Stimulated activated CD4-positive, alpha-beta T cell treated with anti-CD3 and anti-CD28 coated beads, Interleukin-2, amount 100 ng/mL, for 24 hours (primary cell): ENCODE results near the gene NCK2.

Experiments
- DNase-seq, 2 donors: peaks; one replicate each; pipeline ENCODE4 v3.0.0-alpha.2; 2020

The NCK2 gene

DNA sequence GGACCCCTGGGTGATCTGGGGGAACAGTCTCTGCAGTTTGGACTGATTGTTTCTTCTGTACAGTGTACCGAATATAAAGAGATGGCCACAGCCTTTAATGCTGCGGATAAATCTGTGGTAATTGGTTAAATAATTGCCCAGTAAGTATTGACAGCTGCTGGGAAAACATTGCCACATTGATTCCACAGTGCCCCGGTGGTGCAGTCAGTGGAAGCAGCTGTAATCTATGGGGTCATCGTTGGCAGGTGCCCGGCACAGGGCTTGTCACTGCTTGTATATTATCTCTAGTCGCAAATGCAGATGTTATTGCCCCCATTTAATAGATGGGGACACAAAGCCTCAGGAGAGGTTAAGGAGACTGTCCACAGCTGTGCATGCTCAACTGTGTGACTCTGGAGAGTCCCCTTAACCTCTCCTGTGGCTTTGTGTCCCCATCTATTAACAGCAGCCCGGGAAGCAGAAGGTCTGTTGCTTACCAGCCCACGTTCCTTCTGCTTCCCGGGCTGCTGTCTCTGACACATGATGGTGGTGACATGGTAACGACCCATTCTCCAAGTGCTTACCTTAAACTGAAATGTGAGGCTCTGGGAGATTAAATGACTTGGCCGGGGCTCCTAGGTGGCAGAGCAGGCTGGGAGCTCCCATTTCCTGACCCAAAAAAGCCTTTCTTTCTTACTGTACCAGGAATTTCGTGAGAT, 76.9 kb downstream of the NCK2 start:
- DNase-seq, result no peak

DNA sequence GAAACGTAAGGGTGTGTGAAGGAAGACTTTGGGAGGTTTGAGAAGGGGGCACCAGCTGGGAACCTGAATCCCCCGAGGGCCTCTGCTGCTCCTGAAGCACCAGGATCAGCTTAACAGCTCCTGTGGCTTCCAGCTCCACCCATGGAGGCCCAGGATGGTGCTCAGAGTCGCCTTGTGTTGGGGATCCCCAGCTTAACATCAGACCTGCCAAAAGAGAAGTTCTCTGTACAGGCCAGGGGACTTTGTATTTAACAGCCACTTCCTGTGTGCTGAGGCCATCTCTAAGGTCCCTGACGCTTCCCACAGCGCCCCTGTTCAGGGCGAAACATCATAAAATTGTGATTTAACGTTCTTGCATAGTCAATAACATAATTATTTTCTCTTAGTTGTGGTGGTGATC, 77.5 kb downstream of the NCK2 start:
- DNase-seq, result no peak

DNA sequence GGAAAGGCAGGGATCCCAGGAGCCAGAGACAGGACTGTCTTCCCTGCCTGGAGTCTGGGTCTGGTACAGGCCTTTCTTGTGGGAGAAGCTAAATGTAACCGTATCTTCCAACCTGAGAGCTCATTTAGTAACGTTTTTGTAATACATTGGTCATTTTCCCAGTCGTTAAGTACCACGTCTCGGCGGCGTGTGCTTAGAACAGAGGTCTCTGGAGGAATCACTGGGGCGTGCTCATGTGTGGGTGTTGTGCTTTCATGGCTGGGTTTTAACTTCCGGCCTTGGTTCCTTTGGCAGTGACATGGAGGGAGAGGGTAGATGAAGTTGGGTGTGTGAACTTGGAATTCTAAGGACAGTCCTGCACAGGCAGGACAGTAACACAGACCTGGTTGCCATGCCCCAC, 79.7 kb downstream of the NCK2 start:
- DNase-seq, result no peak

GRCh38 chr2:105827351-105828096, 82.8 kb downstream of the NCK2 start:
- no peak for DNase-seq

DNA sequence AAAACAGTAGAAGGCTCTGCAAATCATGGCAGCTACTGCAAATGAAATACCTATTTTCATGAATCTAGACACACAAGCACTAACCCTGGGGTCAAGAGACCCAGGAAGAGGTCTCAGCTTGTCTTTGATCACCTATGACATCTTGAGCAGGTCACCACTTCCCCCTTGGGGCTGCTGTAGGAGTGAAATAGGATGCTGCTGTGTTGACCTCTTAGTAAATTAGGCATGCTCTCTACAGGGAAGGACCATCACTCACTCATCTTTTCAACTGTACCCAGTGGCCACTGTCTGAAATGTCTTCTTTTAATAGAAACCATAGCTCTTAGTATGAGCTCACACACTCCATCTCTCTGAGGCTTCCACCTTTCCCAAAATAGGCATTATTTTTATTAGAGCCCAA, 83.8 kb downstream of the NCK2 start:
- no peak for DNase-seq

DNA sequence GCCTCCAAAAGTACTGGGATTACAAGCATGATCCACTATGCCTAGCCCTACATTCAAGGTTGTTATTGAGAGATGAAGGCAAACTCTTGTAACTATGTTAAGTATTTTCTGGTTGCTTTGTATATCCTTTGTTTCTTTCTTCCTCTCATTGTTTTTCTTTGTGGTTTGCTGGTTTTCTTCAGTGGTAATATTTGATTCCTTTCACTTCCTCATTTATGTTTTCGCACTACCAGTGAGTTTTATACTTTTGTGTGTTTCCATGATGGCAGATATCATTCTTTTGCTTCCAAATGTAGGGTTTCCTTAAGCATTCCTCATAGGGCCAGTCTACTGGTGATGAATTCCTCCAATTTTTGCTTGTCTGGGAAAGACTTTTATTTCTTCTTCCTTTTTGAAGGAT, 90.2 kb downstream of the NCK2 start:
- DNase-seq, result no peak

GRCh38 chr2:105836341-105836740, 91.6 kb downstream of the NCK2 start:
- no peak for DNase-seq

- DNase-seq, result peak; percentile 41 to 50
Observed at GRCh38 chr2:105836840-105837692, 92.4 kb downstream of the NCK2 start.

DNA sequence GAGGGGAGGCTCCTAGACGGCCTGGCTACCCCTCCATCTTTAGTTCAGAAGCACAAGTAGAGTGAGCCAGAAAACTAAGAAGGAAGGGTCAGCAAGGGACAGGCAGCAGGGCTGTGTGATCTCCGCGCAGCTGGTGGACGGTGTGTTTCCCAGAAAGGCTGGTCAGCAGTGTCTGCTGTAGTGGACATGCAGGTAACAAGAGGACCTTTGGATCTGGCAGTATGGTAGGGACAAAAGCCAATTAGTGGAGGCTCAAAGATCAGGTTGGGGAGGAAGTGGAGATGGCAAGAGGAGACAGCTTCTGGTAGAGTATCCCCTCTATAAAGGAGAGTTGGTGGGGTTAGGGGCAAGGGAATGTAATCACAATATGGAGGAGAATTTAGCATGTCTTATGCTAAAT, 95.1 kb downstream of the NCK2 start:
- no peak for DNase-seq

GRCh38 chr2:105840933-105841332, 96.2 kb downstream of the NCK2 start:
- DNase-seq, result no peak

GRCh38 chr2:105841551-105841950, 96.8 kb downstream of the NCK2 start:
- no peak for DNase-seq

GRCh38 chr2:105842555-105842954, 97.8 kb downstream of the NCK2 start:
- no peak for DNase-seq

DNA sequence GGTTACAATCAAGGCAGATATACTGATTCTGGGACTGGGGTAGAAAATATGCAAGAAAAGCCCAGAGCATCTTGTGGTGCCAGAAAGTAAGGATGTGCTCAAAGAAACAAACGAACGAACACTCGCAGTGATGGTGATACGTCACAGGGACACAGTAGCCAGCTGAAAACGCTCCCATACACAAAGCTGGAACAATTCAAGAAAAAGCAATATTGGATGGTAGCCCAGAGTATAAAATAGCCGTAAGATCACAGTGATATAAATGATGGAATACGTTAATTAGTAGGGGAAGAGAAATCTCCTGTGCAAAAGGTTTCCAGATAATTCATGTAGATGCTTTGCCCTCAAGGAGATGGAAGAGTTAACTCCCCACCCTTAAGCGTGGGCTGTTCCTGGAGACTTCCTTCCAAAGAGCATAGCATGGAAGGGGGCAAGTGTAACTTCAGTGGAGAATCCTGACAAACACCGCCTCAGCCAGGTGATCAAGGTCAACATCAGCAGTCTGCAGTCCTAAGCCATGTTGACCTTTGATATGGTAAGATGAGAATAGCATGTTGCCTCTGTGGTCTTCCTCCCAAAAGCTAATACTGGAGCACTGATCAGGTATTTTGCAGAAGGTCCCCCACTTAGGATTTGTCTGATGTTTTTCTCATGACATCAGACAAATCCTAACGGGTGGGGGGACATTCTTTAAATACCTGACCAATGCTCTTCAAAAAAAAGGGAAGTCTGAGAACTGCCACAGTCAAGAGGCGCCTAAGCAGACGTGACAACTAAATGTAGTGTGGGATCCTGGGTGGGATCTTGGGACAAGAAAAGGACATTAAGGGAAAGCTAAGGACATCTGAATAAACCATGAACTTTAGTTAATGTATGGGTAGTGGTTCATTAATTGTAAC, 99.0 kb downstream of the NCK2 start:
- DNase-seq, result no peak

- no peak for DNase-seq
Observed at GRCh38 chr2:105845976-105846375, 101.3 kb downstream of the NCK2 start.

- DNase-seq, result no peak
Observed at GRCh38 chr2:105847056-105847455, 102.3 kb downstream of the NCK2 start.

DNA sequence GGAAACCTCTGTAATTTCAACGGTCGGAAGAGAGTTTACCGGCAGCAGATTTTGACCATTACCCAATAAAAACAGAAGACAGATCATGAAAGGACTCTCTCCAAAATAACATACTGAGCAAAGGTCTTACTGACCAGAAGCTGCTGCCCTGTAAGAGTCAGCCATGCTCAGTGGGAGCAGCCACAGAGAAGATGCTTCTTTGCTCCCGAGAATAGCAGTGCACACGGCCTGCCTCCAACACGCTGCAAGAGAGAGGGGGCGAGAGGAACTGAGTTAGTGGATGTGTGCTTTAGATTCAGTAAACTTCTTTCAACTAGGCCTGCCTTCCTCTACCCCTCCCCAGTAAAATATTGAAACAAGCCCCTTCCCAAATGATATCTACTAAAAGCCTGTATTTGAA, 103.7 kb downstream of the NCK2 start:
- no peak for DNase-seq

GRCh38 chr2:105849431-105850179, 104.9 kb downstream of the NCK2 start:
- DNase-seq, result no peak

DNA sequence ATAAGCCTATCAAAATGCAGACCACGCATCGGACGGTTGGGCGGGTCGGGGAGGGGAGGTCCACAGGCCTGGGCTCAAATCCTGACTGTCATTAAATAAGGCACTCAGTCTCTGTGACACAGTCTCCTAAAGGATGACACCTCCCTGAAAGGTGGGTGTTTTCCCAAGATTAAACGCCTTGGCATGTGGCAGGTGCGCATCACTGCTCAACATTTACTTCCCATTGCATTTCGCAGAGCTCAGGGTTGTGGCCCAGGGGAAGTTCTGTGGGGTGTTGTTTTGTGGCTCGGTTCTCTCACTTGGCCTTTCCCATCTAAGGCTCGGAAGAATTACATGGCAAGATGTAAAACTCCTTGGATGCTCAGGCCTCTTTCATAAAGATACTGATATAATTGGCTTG, 107.4 kb downstream of the NCK2 start:
- DNase-seq, result no peak

GRCh38 chr2:105853354-105854088, 108.8 kb downstream of the NCK2 start:
- no peak for DNase-seq

DNA sequence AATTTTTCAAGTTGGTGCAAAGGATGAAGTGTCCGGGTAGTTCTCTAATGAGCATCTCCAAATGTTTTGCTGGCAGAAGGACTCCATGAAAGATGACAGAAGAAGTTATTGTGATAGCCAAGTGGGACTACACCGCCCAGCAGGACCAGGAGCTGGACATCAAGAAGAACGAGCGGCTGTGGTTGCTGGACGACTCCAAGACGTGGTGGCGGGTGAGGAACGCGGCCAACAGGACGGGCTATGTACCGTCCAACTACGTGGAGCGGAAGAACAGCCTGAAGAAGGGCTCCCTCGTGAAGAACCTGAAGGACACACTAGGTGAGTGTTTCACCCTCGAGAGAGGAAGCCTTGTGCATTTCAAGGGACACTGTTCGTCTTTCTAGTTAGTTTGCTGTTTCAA, 110.3 kb downstream of the NCK2 start:
- DNase-seq, result no peak

GRCh38 chr2:105856581-105856980, 111.9 kb downstream of the NCK2 start:
- no peak for DNase-seq
